CD4-positive, alpha-beta T cell treated with Interleukin-10 for 1 hour (primary cell): ENCODE results near the gene CD47.

Experiments used
- DNase-seq: peaks from one replicate; pipeline ENCODE4 v3.0.0-alpha.2; 2020

CD47 gene

GRCh38 chr3:108008931-108009639 lies 81.7 kb downstream of the CD47 start:
- DNase-seq, result no peak

- no peak for DNase-seq
Measured at GRCh38 chr3:108008106-108008505, 82.7 kb downstream of the CD47 start.

- no peak for DNase-seq
Measured at GRCh38 chr3:108006881-108007331, 83.9 kb downstream of the CD47 start.

- no peak for DNase-seq
Measured at GRCh38 chr3:108006077-108006771, 84.6 kb downstream of the CD47 start.

GRCh38 chr3:108004647-108005046 lies 86.2 kb downstream of the CD47 start:
- no peak for DNase-seq

GRCh38 chr3:108001457-108001856 lies 89.4 kb downstream of the CD47 start:
- no peak for DNase-seq

- no peak for DNase-seq
Measured at GRCh38 chr3:107999215-107999775, 91.5 kb downstream of the CD47 start.

- DNase-seq, result no peak
Measured at GRCh38 chr3:107997671-107998070, 93.2 kb downstream of the CD47 start.

GRCh38 chr3:107995823-107996222 lies 95.0 kb downstream of the CD47 start:
- no peak for DNase-seq

- DNase-seq, result no peak
Measured at GRCh38 chr3:107994956-107995715, 95.7 kb downstream of the CD47 start.

- DNase-seq, result no peak
Measured at GRCh38 chr3:107994181-107994580, 96.7 kb downstream of the CD47 start.

GRCh38 chr3:107993771-107994170 lies 97.1 kb downstream of the CD47 start:
- no peak for DNase-seq
